ENCODE measurements around the gene PIP5K1C.

DNA sequence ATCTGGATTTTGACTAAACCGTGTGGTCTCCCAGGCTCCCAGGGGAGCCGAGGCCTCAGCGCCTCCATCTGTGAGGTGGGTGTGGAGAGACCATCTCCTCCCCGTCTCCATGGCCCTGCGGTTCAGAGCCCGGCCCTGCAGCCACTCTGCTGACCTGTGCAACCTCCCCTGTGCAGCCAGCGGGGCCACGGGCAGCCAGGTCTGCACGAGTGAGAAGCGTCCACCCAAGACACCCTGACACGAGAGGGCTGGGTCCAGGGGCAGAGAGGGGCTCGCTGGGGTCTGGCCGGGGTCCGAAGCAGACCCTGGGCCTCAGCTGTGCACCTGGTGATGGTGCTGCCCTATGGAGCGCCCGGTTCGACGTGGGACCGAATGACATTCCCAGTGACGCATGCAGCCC is 63.3 kb downstream of the PIP5K1C start:
- TF ChIP-seq RAD21 (IDR thresholded peaks at IDR 0.05; ENCODE audit: insufficient read depth, low read depth, low read length) (no peak), CHD4 (IDR thresholded peaks at IDR 0.05) (no peak), POLR2A (IDR thresholded peaks at IDR 0.05; ENCODE audit: low read depth, low read length) (no peak), FOXM1 (IDR thresholded peaks at IDR 0.05; ENCODE audit: low read depth, low read length) (no peak), HDAC2 (IDR thresholded peaks at IDR 0.05) (no peak), MAX (IDR thresholded peaks at IDR 0.05; ENCODE audit: low read depth, low read length) (no peak), KDM1A (IDR thresholded peaks at IDR 0.05; ENCODE audit: borderline replicate concordance) (no peak)
- TF ChIP-seq, protein P1, sequence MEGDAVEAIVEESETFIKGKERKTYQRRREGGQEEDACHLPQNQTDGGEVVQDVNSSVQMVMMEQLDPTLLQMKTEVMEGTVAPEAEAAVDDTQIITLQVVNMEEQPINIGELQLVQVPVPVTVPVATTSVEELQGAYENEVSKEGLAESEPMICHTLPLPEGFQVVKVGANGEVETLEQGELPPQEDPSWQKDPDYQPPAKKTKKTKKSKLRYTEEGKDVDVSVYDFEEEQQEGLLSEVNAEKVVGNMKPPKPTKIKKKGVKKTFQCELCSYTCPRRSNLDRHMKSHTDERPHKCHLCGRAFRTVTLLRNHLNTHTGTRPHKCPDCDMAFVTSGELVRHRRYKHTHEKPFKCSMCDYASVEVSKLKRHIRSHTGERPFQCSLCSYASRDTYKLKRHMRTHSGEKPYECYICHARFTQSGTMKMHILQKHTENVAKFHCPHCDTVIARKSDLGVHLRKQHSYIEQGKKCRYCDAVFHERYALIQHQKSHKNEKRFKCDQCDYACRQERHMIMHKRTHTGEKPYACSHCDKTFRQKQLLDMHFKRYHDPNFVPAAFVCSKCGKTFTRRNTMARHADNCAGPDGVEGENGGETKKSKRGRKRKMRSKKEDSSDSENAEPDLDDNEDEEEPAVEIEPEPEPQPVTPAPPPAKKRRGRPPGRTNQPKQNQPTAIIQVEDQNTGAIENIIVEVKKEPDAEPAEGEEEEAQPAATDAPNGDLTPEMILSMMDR (IDR thresholded peaks at IDR 0.05 in 2 of 3, conservative IDR thresholded peaks at IDR 0.05 in 1 of 3; ENCODE audit: control insufficient read depth in 2 of 3, extremely low read depth in 1 of 3, insufficient read depth in 1 of 3, low read depth in 3 of 3, low read length in 3 of 3), result no peak
- TF ChIP-seq, protein P2, sequence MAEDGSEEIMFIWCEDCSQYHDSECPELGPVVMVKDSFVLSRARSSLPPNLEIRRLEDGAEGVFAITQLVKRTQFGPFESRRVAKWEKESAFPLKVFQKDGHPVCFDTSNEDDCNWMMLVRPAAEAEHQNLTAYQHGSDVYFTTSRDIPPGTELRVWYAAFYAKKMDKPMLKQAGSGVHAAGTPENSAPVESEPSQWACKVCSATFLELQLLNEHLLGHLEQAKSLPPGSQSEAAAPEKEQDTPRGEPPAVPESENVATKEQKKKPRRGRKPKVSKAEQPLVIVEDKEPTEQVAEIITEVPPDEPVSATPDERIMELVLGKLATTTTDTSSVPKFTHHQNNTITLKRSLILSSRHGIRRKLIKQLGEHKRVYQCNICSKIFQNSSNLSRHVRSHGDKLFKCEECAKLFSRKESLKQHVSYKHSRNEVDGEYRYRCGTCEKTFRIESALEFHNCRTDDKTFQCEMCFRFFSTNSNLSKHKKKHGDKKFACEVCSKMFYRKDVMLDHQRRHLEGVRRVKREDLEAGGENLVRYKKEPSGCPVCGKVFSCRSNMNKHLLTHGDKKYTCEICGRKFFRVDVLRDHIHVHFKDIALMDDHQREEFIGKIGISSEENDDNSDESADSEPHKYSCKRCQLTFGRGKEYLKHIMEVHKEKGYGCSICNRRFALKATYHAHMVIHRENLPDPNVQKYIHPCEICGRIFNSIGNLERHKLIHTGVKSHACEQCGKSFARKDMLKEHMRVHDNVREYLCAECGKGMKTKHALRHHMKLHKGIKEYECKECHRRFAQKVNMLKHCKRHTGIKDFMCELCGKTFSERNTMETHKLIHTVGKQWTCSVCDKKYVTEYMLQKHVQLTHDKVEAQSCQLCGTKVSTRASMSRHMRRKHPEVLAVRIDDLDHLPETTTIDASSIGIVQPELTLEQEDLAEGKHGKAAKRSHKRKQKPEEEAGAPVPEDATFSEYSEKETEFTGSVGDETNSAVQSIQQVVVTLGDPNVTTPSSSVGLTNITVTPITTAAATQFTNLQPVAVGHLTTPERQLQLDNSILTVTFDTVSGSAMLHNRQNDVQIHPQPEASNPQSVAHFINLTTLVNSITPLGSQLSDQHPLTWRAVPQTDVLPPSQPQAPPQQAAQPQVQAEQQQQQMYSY (CRISPR knock-in tag; IDR thresholded peaks at IDR 0.05), result no peak
- TF ChIP-seq, protein P3, sequence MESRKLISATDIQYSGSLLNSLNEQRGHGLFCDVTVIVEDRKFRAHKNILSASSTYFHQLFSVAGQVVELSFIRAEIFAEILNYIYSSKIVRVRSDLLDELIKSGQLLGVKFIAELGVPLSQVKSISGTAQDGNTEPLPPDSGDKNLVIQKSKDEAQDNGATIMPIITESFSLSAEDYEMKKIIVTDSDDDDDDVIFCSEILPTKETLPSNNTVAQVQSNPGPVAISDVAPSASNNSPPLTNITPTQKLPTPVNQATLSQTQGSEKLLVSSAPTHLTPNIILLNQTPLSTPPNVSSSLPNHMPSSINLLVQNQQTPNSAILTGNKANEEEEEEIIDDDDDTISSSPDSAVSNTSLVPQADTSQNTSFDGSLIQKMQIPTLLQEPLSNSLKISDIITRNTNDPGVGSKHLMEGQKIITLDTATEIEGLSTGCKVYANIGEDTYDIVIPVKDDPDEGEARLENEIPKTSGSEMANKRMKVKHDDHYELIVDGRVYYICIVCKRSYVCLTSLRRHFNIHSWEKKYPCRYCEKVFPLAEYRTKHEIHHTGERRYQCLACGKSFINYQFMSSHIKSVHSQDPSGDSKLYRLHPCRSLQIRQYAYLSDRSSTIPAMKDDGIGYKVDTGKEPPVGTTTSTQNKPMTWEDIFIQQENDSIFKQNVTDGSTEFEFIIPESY (IDR thresholded peaks at IDR 0.05), result no peak
